NCI-H446 (cell line): Measurements from ENCODE around the gene GTSE1.

ENCODE experiments used
- DNase-seq, 2 experiments: peaks; one replicate each; lab custom pipeline; 2025; lab: John Stamatoyannopoulos, UW

GTSE1 gene

GRCh38 chr22:46380069-46380468 is 83.4 kb downstream of the GTSE1 start:
- no peak for DNase-seq
